Aorta (tissue), 5 donors: Measurements from ENCODE around the gene CCDC88C. TPM values are rescaled to one million over a fixed set of nuclear protein-coding genes. Genes with fewer than 3 reads are reported as not detected.
"Not testable (repeated sequence)": the region's sequence is repeated elsewhere in the genome, so short reads cannot be mapped to it uniquely, and the experiment has no call there.

Experiments
- ATAC-seq: fragments of 200-7000 bp; cut with Tn5 transposase; one replicate; pipeline ENCODE4 v1.9.1; 2022; ENCODE audit warnings: moderate library complexity; ENCODE audit not compliant: low FRiP score
- DNase-seq, 2 donors: peaks; one replicate each; pipeline ENCODE4 v3.0.0-alpha.2; 2020
- H3K27ac ChIP-seq, 2 donors: one replicate each; pipeline ENCODE4 v1.5.1; 2013; ENCODE audit warnings: low read length in 2 of 2, mild to moderate bottlenecking in 2 of 2, moderate library complexity in 2 of 2, control low read depth in 1 of 2, inconsistent platforms in 1 of 2, low read depth in 1 of 2
- H3K27me3 ChIP-seq, 2 donors: one replicate each; pipeline ENCODE4 v1.6.1; 2013; ENCODE audit warnings: control low read depth in 1 of 2, low read length in 1 of 2, mild to moderate bottlenecking in 1 of 2, moderate library complexity in 1 of 2; ENCODE audit not compliant: insufficient read depth in 2 of 2, control insufficient read depth in 1 of 2
- H3K36me3 ChIP-seq, 2 donors: one replicate each; pipeline ENCODE4 v1.6.1; 2013; ENCODE audit warnings: control low read depth in 1 of 2, low read length in 1 of 2, mild to moderate bottlenecking in 1 of 2; ENCODE audit not compliant: insufficient read depth in 2 of 2, control insufficient read depth in 1 of 2
- H3K4me1 ChIP-seq, 2 donors: one replicate each; pipeline ENCODE4 v1.6.1; 2013; ENCODE audit warnings: low read length in 2 of 2, control low read depth in 1 of 2, mild to moderate bottlenecking in 1 of 2, moderate library complexity in 1 of 2; ENCODE audit not compliant: insufficient read depth in 2 of 2, control insufficient read depth in 1 of 2
- H3K4me3 ChIP-seq, 2 donors: one replicate each; pipeline ENCODE4 v1.5.1; 2013; ENCODE audit warnings: low read length in 2 of 2, control low read depth in 1 of 2, mild to moderate bottlenecking in 1 of 2
- H3K9me3 ChIP-seq: one replicate; pipeline ENCODE4 v1.6.1; 2013; ENCODE audit warnings: mild to moderate bottlenecking, low read length; ENCODE audit not compliant: control insufficient read depth
- WGBS, 2 donors: extraction: QIAGEN DNeasy Blood & Tissue Kit; methylation state at CpG; one replicate each; pipeline ENCODE4 v1.1.7; 2013; 5-methylcytosine and 5-hydroxymethylcytosine counted together
- intact Hi-C, 2 donors: fragments of 100-400 bp; cut with DNase I; formaldehyde crosslinking; loops; one replicate each; pipeline versions ENCODE4 v1.14.2 to v1.15.0; 2022
- polyA plus RNA-seq, 2 donors: library from polyadenylated mRNA; stranded (reverse); fragments of 200-250 nt; gene quantifications; one replicate each; pipeline ENCODE4 v1.2.3, GENCODE V29; 2013
- total RNA-seq, 2 donors: library from RNA; stranded (reverse); fragmentation: NEBNext Ultra II Directional; extraction: Animal tissue kit (Norgen Biotek cat#: 25700); gene quantifications; one replicate each; pipeline ENCODE4 v1.2.1, GENCODE V29; 2021
- donor health status: healthy with polysubstance abuse.
- donor health status: Bipolar disorder and iron deficiency.
- donor health status: DM: no; HTN: no; CAD: no.
- donor health status: DM: no; HTN: no; CAD: no.
- donor health status: DM: yes; HTN: yes; CAD: no.

CCDC88C gene
- total and polyA plus RNA-seq, 4 donors: 0.33 to 18.4 (median 6.1) TPM

- Histone ChIP-seq H3K4me1 (no peaks in the 10 kb centered on the region), H3K36me3 (peaks cover 0 to 5% of the 10 kb centered on the region in 2 donors), H3K27me3 (no peaks in the 10 kb centered on the region), H3K9me3 (no peaks in the 10 kb centered on the region), H3K4me3 (no peak overlapping the region), H3K27ac (no peak overlapping the region)
- 83 to 85% methylated on average over 5 of the region's 5 CpGs for WGBS, 2 donors
- intact Hi-C loops: no loop called here
- ATAC-seq: no peak
- no peak for DNase-seq
Measured at GRCh38 chr14:91453744-91454143, 36.1 kb upstream of the CCDC88C start.

- H3K27me3 ChIP-seq: no peaks in the 10 kb centered on the region
- intact Hi-C loops: no loop called here
- DNase-seq (no peak), ATAC-seq (no peak)
- H3K27ac ChIP-seq: no peak overlapping the region
- 84 to 88% methylated on average over 6 of the region's 6 CpGs for WGBS, 2 donors
- H3K4me3 ChIP-seq: no peak overlapping the region
- no peaks in the 10 kb centered on the region for H3K36me3 ChIP-seq
- no peaks in the 10 kb centered on the region for H3K4me1 ChIP-seq
- H3K9me3 ChIP-seq: no peaks in the 10 kb centered on the region
Measured at GRCh38 chr14:91444335-91445020, 26.9 kb upstream of the CCDC88C start.

GRCh38 chr14:91439345-91439744, 21.7 kb upstream of the CCDC88C start:
- ATAC-seq: no peak
- WGBS, 2 donors: 86 to 100% methylated on average over 1 of the region's 1 CpG

DNA sequence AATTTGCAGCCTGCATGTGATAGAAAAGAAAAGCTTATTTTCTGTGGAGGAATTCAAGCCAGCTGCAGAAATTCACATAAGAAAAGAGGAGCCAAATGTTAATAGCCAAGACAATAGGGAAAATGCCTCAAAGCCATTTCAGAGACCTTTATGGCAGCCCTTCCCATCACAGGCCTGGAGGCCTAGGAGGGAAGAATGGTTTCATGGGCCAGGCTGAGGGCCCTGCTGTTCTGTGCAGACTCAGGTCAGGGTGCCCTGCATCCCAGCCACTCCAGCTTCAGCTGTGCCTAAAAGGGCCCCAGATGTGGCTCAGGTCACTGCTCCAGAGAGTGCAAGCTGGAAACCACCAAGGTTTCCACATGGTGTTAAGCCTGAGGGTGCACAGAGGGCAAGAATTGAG, 21.2 kb upstream of the CCDC88C start:
- no peak for DNase-seq
- Histone ChIP-seq H3K4me3 (no peak overlapping the region), H3K36me3 (no peaks in the 10 kb centered on the region), H3K27me3 (no peaks in the 10 kb centered on the region), H3K27ac (no peak overlapping the region), H3K4me1 (no peaks in the 10 kb centered on the region), H3K9me3 (no peaks in the 10 kb centered on the region)
- ATAC-seq: no peak
- intact Hi-C loops: no loop called here

More at GRCh38 chr14:91439345-91439744, 21.7 kb upstream of the CCDC88C start:
- no peak for DNase-seq
- no peaks in the 10 kb centered on the region for H3K4me1 ChIP-seq
- intact Hi-C loops: no loop called here
- no peaks in the 10 kb centered on the region for H3K9me3 ChIP-seq
- H3K27me3 ChIP-seq: no peaks in the 10 kb centered on the region
- no peak overlapping the region for H3K4me3 ChIP-seq
- no peaks in the 10 kb centered on the region for H3K36me3 ChIP-seq
- H3K27ac ChIP-seq: no peak overlapping the region

- WGBS, 2 donors: 79% methylated on average over 16 of the region's 16 CpGs
- ATAC-seq, DNase-seq, H3K9me3 ChIP-seq, H3K4me1 ChIP-seq, H3K27me3 ChIP-seq, intact Hi-C loops, H3K36me3 ChIP-seq, H3K27ac ChIP-seq, H3K4me3 ChIP-seq: not testable (repeated sequence)
Measured at GRCh38 chr14:91436266-91436665, 18.6 kb upstream of the CCDC88C start.

DNA sequence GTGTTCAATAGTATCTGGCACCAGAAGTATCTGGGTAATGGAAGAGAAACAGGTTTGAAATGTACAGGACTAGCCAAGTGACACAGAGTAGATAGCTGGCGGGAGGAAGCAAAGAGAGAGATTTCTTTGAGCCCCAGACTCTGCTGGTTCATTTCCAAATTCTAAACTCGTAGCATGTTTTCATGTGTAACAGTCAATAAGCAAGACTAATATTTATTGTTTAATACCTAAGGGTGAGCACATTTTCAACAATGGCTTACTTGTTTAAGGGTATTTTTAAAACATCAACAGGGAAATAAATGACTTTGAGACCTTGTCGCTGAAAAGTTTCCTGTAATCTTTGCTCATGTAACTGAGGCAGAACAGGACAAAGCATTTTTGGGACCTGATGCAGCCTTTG, 11.8 kb upstream of the CCDC88C start:
- no peak for ATAC-seq
- Histone ChIP-seq H3K27ac (no peak overlapping the region), H3K4me3 (no peak overlapping the region), H3K9me3 (no peaks in the 10 kb centered on the region), H3K36me3 (no peaks in the 10 kb centered on the region), H3K4me1 (no peaks in the 10 kb centered on the region), H3K27me3 (peaks cover 0 to 2% of the 10 kb centered on the region in 2 donors)
- WGBS, 2 donors: 60 to 67% methylated on average over 3 of the region's 3 CpGs
- DNase-seq: no peak
- intact Hi-C loops: no loop called here

- H3K27me3 ChIP-seq, H3K27ac ChIP-seq, H3K4me3 ChIP-seq, H3K9me3 ChIP-seq, H3K4me1 ChIP-seq, H3K36me3 ChIP-seq, ATAC-seq, DNase-seq, intact Hi-C loops: not testable (repeated sequence)
- 10 to 24% methylated on average over 1 of the region's 1 CpG for WGBS, 2 donors
Measured at GRCh38 chr14:91428931-91429330, 11.3 kb upstream of the CCDC88C start.

- H3K36me3 ChIP-seq, H3K27ac ChIP-seq, H3K9me3 ChIP-seq, H3K4me1 ChIP-seq, DNase-seq, H3K4me3 ChIP-seq, ATAC-seq, H3K27me3 ChIP-seq, intact Hi-C loops: not testable (repeated sequence)
- 87 to 91% methylated on average over 9 of the region's 9 CpGs for WGBS, 2 donors
Measured at GRCh38 chr14:91425531-91425944, 7.9 kb upstream of the CCDC88C start.

GRCh38 chr14:91424813-91425530, 7.4 kb upstream of the CCDC88C start:
- Histone ChIP-seq H3K27me3 (peaks cover 0 to 2% of the 10 kb centered on the region in 2 donors), H3K9me3 (no peaks in the 10 kb centered on the region), H3K36me3 (no peaks in the 10 kb centered on the region), H3K4me3 (no peak overlapping the region), H3K27ac (no peak overlapping the region), H3K4me1 (no peaks in the 10 kb centered on the region)
- ATAC-seq: no peak
- intact Hi-C loops: no loop called here
- WGBS, 2 donors: 54 to 61% methylated on average over 9 of the region's 9 CpGs
- no peak for DNase-seq
